GM21423 (cell line): ENCODE data around the gene FGF6.

Experiments
- ATAC-seq: cut with Tn5 transposase; IDR thresholded peaks from one replicate; pipeline ENCODE4 v1.9.1; 2021; ENCODE audit warnings: mild to moderate bottlenecking, moderate library complexity; ENCODE audit not compliant: unreplicated experiment

FGF6 gene

GRCh38 chr12:4448371-4448940, 2.8 kb upstream of the FGF6 start:
- ATAC-seq: no peak

- ATAC-seq: no peak
Observed at GRCh38 chr12:4447151-4447550, 1.5 kb upstream of the FGF6 start.

GRCh38 chr12:4446335-4446734, 720 bp upstream of the FGF6 start:
- ATAC-seq: no peak

GRCh38 chr12:4444031-4444430, 1.6 kb downstream of the FGF6 start:
- ATAC-seq: no peak

- no peak for ATAC-seq
Observed at GRCh38 chr12:4443616-4444015, 2.0 kb downstream of the FGF6 start.

- no peak for ATAC-seq
Observed at GRCh38 chr12:4441355-4442335, 4.0 kb downstream of the FGF6 start.

- ATAC-seq: no peak
Observed at GRCh38 chr12:4440187-4440941, 5.3 kb downstream of the FGF6 start.

- ATAC-seq: no peak
Observed at GRCh38 chr12:4439736-4440135, 5.9 kb downstream of the FGF6 start.

GRCh38 chr12:4438834-4439596, 6.6 kb downstream of the FGF6 start:
- ATAC-seq: no peak

- ATAC-seq: no peak
Observed at GRCh38 chr12:4435537-4435936, 10.1 kb downstream of the FGF6 start.

GRCh38 chr12:4434706-4435425, 10.7 kb downstream of the FGF6 start:
- no peak for ATAC-seq

GRCh38 chr12:4434301-4434700, 11.3 kb downstream of the FGF6 start:
- ATAC-seq: no peak

GRCh38 chr12:4433745-4434058, 11.9 kb downstream of the FGF6 start:
- no peak for ATAC-seq

GRCh38 chr12:4432878-4433744, 12.5 kb downstream of the FGF6 start:
- no peak for ATAC-seq

GRCh38 chr12:4431866-4432265, 13.7 kb downstream of the FGF6 start:
- no peak for ATAC-seq

GRCh38 chr12:4431436-4431835, 14.2 kb downstream of the FGF6 start:
- ATAC-seq: no peak

- no peak for ATAC-seq
Observed at GRCh38 chr12:4424422-4424821, 21.2 kb downstream of the FGF6 start.

GRCh38 chr12:4423528-4424195, 22.0 kb downstream of the FGF6 start:
- no peak for ATAC-seq

- ATAC-seq: no peak
Observed at GRCh38 chr12:4422985-4423384, 22.6 kb downstream of the FGF6 start.
